Tibial artery (tissue), 4 donors: Measurements from ENCODE around the gene PRF1.

Source experiments
- DNase-seq, 2 donors: peaks; one replicate each; pipeline ENCODE4 v3.0.0-alpha.2; 2019
- H3K27ac ChIP-seq, 2 donors: fragments of 200-600 bp; sonication (generic) in 1 of 2; 1 replicate in 1 of 2; 2 replicates in 1 of 2; pipeline ENCODE4 v1.5.1; 2018 to 2019; ENCODE audit warnings: mild to moderate bottlenecking in 1 of 2
- H3K27me3 ChIP-seq, 2 donors: fragments of 200-600 bp; sonication (generic) in 1 of 2; one replicate each; pipeline versions ENCODE4 v1.5.1 to v1.6.0; 2016 to 2019
- H3K36me3 ChIP-seq, 3 donors: fragments of 200-600 bp; sonication (generic) in 2 of 3; one replicate each; pipeline ENCODE4 v1.5.1; 2016 to 2019; ENCODE audit warnings: mild to moderate bottlenecking in 2 of 3
- H3K4me1 ChIP-seq, 4 donors: fragments of 200-600 bp; sonication (generic) in 2 of 4; 1 replicate in 3 of 4; 2 replicates in 1 of 4; pipeline ENCODE4 v1.5.1; 2016 to 2019
- H3K4me3 ChIP-seq, 2 donors: fragments of 200-600 bp; sonication (generic) in 1 of 2; 1 replicate in 1 of 2; 2 replicates in 1 of 2; pipeline ENCODE4 v1.5.1; 2018 to 2019; ENCODE audit warnings: mild to moderate bottlenecking in 2 of 2
- H3K9me3 ChIP-seq, 3 donors: fragments of 200-600 bp; sonication (generic) in 1 of 3; one replicate each; pipeline ENCODE4 v1.5.1; 2016 to 2019
- CTCF ChIP-seq, 2 experiments: fragments of 200-600 bp in 1 of 2; fragments of 450-650 bp in 1 of 2; IDR thresholded peaks; one replicate each; pipeline ENCODE4 v1.5.1; 2017 to 2019; ENCODE audit warnings: antibody characterized with exemption in 2 of 2, mild to moderate bottlenecking in 1 of 2, moderate library complexity in 1 of 2
- intact Hi-C: fragments of 100-400 bp; cut with DNase I; formaldehyde crosslinking; loops from one replicate; pipeline ENCODE4 v1.15.0; 2023; ENCODE audit warnings: low total_unique reads

Gene PRF1

GRCh38 chr10:70590655-70591416 lies 11.7 kb downstream of the PRF1 start:
- peaks cover 0 to 11% of the 10 kb centered on the region in 2 donors for H3K27me3 ChIP-seq
- no peak overlapping the region for H3K4me3 ChIP-seq
- intact Hi-C loops = no loop called here
- TF ChIP-seq CTCF (IDR thresholded peaks at IDR 0.05) = no peak
- no peaks in the 10 kb centered on the region for H3K4me1 ChIP-seq
- H3K9me3 ChIP-seq = no peaks in the 10 kb centered on the region
- no peak for DNase-seq
- H3K27ac ChIP-seq = no peak overlapping the region
- H3K36me3 ChIP-seq = no peaks in the 10 kb centered on the region

- H3K4me1 ChIP-seq = no peaks in the 10 kb centered on the region
- TF ChIP-seq CTCF (IDR thresholded peaks at IDR 0.05) = no peak
- no peak for DNase-seq
- no peak overlapping the region for H3K4me3 ChIP-seq
- peaks cover 0 to 20% of the 10 kb centered on the region in 2 donors for H3K27me3 ChIP-seq
- no peaks in the 10 kb centered on the region for H3K36me3 ChIP-seq
- no peaks in the 10 kb centered on the region for H3K9me3 ChIP-seq
- no peak overlapping the region for H3K27ac ChIP-seq
- intact Hi-C loops = no loop called here
These were observed 12.5 kb downstream of the PRF1 start for GRCh38 chr10:70589762-70590654.

DNA sequence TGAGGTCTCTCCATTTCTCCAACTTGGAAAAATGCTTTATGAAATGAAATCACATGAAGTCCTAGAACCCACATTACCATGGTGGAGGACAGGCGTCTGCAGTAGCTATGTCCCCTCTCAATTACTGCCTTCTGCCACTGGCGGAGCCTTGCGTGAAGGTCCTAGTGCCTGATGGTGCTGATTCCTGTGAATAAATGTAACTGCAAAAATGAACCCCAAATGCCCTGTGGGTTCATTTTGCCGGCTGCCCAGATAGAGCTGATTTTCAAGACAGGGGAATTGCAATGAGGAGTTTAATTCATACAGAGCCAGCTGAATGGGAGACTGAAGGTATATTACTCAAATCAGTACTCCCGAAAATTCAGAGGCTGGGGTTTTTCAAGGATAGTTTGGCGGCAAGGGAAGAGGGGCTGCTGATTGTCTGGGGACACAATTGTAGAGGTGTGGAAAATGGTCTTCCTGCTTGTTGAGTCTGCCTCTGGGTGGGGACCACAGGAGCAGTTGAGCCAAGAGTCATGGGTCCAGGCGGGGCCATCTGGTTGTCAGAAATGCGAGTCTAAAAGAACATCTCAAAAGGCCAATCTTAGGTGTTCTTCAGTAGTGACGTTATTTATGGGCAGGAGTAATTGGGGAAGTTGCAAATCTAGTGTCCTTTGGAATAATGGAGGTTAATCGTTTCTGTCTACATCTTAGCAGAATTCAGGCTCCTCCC lies 13.5 kb downstream of the PRF1 start:
- Histone ChIP-seq H3K27ac (no peak overlapping the region), H3K4me3 (no peak overlapping the region), H3K27me3 (peaks cover 0 to 22% of the 10 kb centered on the region in 2 donors), H3K36me3 (no peaks in the 10 kb centered on the region), H3K4me1 (no peaks in the 10 kb centered on the region), H3K9me3 (no peaks in the 10 kb centered on the region)
- no peak for DNase-seq
- intact Hi-C loops = no loop called here
- no peak for TF ChIP-seq CTCF (IDR thresholded peaks at IDR 0.05)

- peaks cover 0 to 22% of the 10 kb centered on the region in 2 donors for H3K27me3 ChIP-seq
- no peaks in the 10 kb centered on the region for H3K36me3 ChIP-seq
- intact Hi-C loops = no loop called here
- no peak overlapping the region for H3K4me3 ChIP-seq
- TF ChIP-seq CTCF (IDR thresholded peaks at IDR 0.05) = no peak
- DNase-seq = no peak
- H3K9me3 ChIP-seq = no peaks in the 10 kb centered on the region
- no peak overlapping the region for H3K27ac ChIP-seq
- no peaks in the 10 kb centered on the region for H3K4me1 ChIP-seq
These were observed 14.3 kb downstream of the PRF1 start for GRCh38 chr10:70588255-70588654.

DNA sequence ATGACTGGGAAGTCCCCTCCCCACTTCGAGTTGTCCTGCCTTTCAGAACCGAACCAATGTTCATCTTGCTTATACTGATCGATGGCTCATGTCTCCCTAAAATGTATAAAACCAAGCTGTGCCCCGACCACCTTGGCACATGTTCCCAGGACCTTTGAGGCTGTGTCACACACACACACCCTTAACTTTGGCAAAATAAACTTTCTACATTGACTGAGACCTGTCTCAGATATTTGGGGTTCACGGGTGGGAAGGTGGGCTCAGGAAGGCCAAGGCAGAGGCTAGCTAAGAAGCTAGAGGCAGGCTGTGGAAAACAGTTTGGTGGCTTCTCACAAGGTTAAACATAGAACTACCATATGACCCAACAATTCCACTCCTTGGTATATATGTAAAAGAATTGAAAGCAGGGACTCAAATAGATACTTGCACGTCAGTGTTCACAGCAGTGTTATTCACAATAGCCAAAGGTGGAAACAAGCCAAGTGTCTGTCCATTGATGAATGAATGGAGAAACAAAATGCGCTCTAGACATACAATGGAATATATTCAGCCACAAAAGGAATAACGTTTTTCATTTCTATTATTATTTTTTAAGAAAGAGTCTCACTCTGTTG lies 15.4 kb downstream of the PRF1 start:
- Histone ChIP-seq H3K4me3 (no peak overlapping the region), H3K36me3 (no peaks in the 10 kb centered on the region), H3K4me1 (no peaks in the 10 kb centered on the region), H3K9me3 (no peaks in the 10 kb centered on the region), H3K27ac (no peak overlapping the region), H3K27me3 (peaks cover 0 to 22% of the 10 kb centered on the region in 2 donors)
- intact Hi-C loops = no loop called here
- no peak for TF ChIP-seq CTCF (IDR thresholded peaks at IDR 0.05)
- no peak for DNase-seq
